Measurements from ENCODE around the gene RNF2. TPM values are rescaled to one million over a fixed set of nuclear protein-coding genes. Genes with fewer than 3 reads are reported as not detected.
A peak's percentile ranks its signal among the peaks of the same experiment; 100 is the strongest.

The RNF2 gene
- total RNA-seq, 1 donor from 2014 or later = 44.5 TPM

DNA sequence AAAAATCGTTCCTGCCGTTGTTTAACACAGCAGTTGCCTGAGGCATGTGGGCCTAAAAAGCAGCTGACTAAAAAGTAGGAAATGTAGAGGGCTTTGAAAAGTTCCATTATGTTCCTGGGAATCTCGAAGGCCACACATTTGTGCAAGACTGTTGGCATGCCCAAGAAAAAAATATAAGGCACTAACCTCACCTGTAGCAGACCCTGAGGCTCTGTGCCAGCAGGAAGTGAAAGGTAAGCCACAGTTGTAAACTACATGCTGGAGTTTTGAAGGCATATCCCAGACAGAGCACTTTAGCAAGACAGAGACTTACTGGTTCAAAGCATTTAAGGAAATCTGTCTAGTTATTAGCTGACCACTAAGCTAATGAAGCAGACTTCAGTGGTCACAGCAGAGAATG lies 58.7 kb downstream of the RNF2 start:
- H3K4me3 Mint-ChIP-seq (ENCODE audit: unreplicated experiment) = no peak overlapping the region
- TF ChIP-seq CTCF (IDR thresholded peaks at IDR 0.05; ENCODE audit: unreplicated experiment) = no peak

DNA sequence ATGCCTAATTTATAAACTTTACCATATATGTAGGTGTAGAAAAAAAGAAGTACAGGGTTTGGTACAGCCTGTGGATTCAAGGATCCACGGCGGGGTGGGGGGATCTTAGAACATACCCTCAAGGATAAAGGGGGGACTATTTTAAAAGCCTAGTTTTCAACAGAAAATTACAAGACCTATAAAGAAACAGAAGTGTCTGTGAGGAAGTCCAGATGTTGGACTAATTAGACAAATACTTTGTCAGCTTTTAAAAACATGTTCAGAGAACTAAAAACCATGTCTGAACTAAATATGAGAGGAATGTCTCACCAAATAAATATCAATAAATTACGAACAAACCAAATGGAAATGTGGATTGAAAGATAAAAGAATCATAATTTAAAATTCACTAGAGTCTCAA lies 59.8 kb downstream of the RNF2 start:
- Mint-ChIP-seq H3K9me3 (ENCODE audit: unreplicated experiment) (peaks cover 5% of the 10 kb centered on the region), H3K4me3 (ENCODE audit: unreplicated experiment) (no peak overlapping the region), H3K4me1 (ENCODE audit: unreplicated experiment) (peaks cover 28% of the 10 kb centered on the region), H3K27me3 (ENCODE audit: unreplicated experiment) (peaks cover 4% of the 10 kb centered on the region), H3K36me3 (ENCODE audit: low read depth, unreplicated experiment) (peaks cover 9% of the 10 kb centered on the region), H3K27ac (ENCODE audit: unreplicated experiment) (peak overlapping the region; percentile 74)
- TF ChIP-seq CTCF (IDR thresholded peaks at IDR 0.05; ENCODE audit: unreplicated experiment) = no peak
- no peak for DNase-seq (ENCODE audit: low spot score)

More for the DNA sequence above, 58.7 kb downstream of the RNF2 start:
- H3K27me3 Mint-ChIP-seq (ENCODE audit: unreplicated experiment) = peaks cover 4% of the 10 kb centered on the region
- peaks cover under 1% of the 10 kb centered on the region for H3K9me3 Mint-ChIP-seq (ENCODE audit: unreplicated experiment)
- DNase-seq (ENCODE audit: low spot score) = no peak
- H3K36me3 Mint-ChIP-seq (ENCODE audit: low read depth, unreplicated experiment) = peaks cover 4% of the 10 kb centered on the region
- H3K4me1 Mint-ChIP-seq (ENCODE audit: unreplicated experiment) = peaks cover 28% of the 10 kb centered on the region
- no peak overlapping the region for H3K27ac Mint-ChIP-seq (ENCODE audit: unreplicated experiment)

- no peak for TF ChIP-seq CTCF (IDR thresholded peaks at IDR 0.05; ENCODE audit: unreplicated experiment)
- DNase-seq (ENCODE audit: low spot score) = no peak
- H3K4me1 Mint-ChIP-seq (ENCODE audit: unreplicated experiment) = peaks cover 25% of the 10 kb centered on the region
- peaks cover 5% of the 10 kb centered on the region for H3K9me3 Mint-ChIP-seq (ENCODE audit: unreplicated experiment)
- peaks cover 4% of the 10 kb centered on the region for H3K27me3 Mint-ChIP-seq (ENCODE audit: unreplicated experiment)
- peaks cover 9% of the 10 kb centered on the region for H3K36me3 Mint-ChIP-seq (ENCODE audit: low read depth, unreplicated experiment)
- H3K27ac Mint-ChIP-seq (ENCODE audit: unreplicated experiment) = no peak overlapping the region
- no peak overlapping the region for H3K4me3 Mint-ChIP-seq (ENCODE audit: unreplicated experiment)
Observed at GRCh38 chr1:185108321-185108720, 63.0 kb downstream of the RNF2 start.

GRCh38 chr1:185110145-185110544 lies 64.8 kb downstream of the RNF2 start:
- peaks cover 11% of the 10 kb centered on the region for H3K4me1 Mint-ChIP-seq (ENCODE audit: unreplicated experiment)
- peaks cover 4% of the 10 kb centered on the region for H3K27me3 Mint-ChIP-seq (ENCODE audit: unreplicated experiment)
- H3K9me3 Mint-ChIP-seq (ENCODE audit: unreplicated experiment) = peaks cover 5% of the 10 kb centered on the region
- peaks cover 9% of the 10 kb centered on the region for H3K36me3 Mint-ChIP-seq (ENCODE audit: low read depth, unreplicated experiment)
- no peak overlapping the region for H3K27ac Mint-ChIP-seq (ENCODE audit: unreplicated experiment)
- no peak overlapping the region for H3K4me3 Mint-ChIP-seq (ENCODE audit: unreplicated experiment)
- no peak for DNase-seq (ENCODE audit: low spot score)
- TF ChIP-seq CTCF (IDR thresholded peaks at IDR 0.05; ENCODE audit: unreplicated experiment) = no peak

DNA sequence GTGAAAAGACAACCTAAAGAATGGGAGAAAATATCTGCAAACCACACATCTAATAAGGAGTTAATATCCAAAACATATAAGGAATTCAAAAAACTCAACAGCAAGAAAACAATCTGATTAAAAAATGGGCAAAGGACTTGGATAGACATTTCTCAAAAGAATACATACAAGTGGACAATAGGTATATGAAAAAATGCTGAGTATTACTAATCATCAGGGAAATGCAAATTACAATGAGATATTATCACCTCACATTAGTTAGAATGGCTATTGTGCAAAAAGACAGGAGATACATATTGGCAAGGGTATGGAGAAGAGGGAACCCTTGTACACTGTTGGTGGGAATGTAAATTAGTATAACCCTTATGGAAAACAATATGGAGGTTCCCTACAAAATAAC lies 66.5 kb downstream of the RNF2 start:
- peaks cover 5% of the 10 kb centered on the region for H3K9me3 Mint-ChIP-seq (ENCODE audit: unreplicated experiment)
- TF ChIP-seq CTCF (IDR thresholded peaks at IDR 0.05; ENCODE audit: unreplicated experiment) = no peak
- no peak overlapping the region for H3K27ac Mint-ChIP-seq (ENCODE audit: unreplicated experiment)
- no peaks in the 10 kb centered on the region for H3K4me1 Mint-ChIP-seq (ENCODE audit: unreplicated experiment)
- peaks cover 9% of the 10 kb centered on the region for H3K36me3 Mint-ChIP-seq (ENCODE audit: low read depth, unreplicated experiment)
- no peak for DNase-seq (ENCODE audit: low spot score)
- no peak overlapping the region for H3K4me3 Mint-ChIP-seq (ENCODE audit: unreplicated experiment)
- peaks cover 1% of the 10 kb centered on the region for H3K27me3 Mint-ChIP-seq (ENCODE audit: unreplicated experiment)

All from endothelial cell (in vitro differentiated cells).